ENCODE measurements around the gene HNF1B.

The HNF1B gene

DNA sequence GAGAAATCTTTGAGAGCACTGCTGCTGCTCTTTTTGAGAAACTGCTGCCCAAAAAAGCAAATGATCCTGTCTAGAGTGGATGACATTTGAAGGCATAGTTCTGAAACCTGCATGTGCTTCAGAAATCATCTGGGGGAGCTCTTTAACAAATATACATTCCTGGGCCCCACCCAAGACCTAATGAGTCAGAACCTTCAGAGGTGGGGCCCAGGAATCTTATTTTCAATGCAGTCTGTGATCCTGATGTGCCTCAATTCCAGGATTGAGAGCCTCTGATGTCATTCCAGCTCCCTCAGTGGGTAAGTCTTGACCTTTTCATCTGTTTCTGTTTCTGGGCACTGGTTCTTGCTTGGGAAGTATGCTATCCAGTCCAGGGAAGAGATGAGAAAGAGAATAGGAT, 42.3 kb downstream of the HNF1B start:
- H3K9me2 ChIP-seq (replicated peaks; ENCODE audit: insufficient read depth, low read length), result no peaks in the 10 kb centered on the region
- H3K4me1 ChIP-seq (ENCODE audit: low read length), result peaks cover 22% of the 10 kb centered on the region; the same call in 1 of the 2 replicates
- H3K27ac ChIP-seq (ENCODE audit: low read length), result no peak overlapping the region
- no peak overlapping the region for H3K4me3 ChIP-seq (ENCODE audit: low read length)
- no peak overlapping the region for H3K4me2 ChIP-seq (ENCODE audit: low read depth, low read length)
- H3F3A ChIP-seq (ENCODE audit: insufficient read depth, low read length), result no peaks in the 10 kb centered on the region
- TF ChIP-seq EZH2 (optimal IDR thresholded peaks at IDR 0.05; ENCODE audit: low read depth, low read length), result no peak
- no peak for TF ChIP-seq EZH2phosphoT487 (IDR thresholded peaks at IDR 0.05; ENCODE audit: low read length)
- TF ChIP-seq, protein P1, sequence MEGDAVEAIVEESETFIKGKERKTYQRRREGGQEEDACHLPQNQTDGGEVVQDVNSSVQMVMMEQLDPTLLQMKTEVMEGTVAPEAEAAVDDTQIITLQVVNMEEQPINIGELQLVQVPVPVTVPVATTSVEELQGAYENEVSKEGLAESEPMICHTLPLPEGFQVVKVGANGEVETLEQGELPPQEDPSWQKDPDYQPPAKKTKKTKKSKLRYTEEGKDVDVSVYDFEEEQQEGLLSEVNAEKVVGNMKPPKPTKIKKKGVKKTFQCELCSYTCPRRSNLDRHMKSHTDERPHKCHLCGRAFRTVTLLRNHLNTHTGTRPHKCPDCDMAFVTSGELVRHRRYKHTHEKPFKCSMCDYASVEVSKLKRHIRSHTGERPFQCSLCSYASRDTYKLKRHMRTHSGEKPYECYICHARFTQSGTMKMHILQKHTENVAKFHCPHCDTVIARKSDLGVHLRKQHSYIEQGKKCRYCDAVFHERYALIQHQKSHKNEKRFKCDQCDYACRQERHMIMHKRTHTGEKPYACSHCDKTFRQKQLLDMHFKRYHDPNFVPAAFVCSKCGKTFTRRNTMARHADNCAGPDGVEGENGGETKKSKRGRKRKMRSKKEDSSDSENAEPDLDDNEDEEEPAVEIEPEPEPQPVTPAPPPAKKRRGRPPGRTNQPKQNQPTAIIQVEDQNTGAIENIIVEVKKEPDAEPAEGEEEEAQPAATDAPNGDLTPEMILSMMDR (IDR thresholded peaks at IDR 0.05; ENCODE audit: low read length), result no peak
- no peaks in the 10 kb centered on the region for H4K20me1 ChIP-seq (ENCODE audit: insufficient read depth, low read length)
- H3K36me3 ChIP-seq (replicated peaks; ENCODE audit: insufficient read depth, low read length), result no peaks in the 10 kb centered on the region
- H2AFZ ChIP-seq (ENCODE audit: low read length), result no peak overlapping the region
- H3K9ac ChIP-seq (ENCODE audit: low read length), result no peak overlapping the region
- H3K27me3 ChIP-seq (replicated peaks; ENCODE audit: insufficient read depth, low read length), result no peaks in the 10 kb centered on the region
- no peaks in the 10 kb centered on the region for H3K79me2 ChIP-seq (ENCODE audit: low read length)
- peak; percentile 14 for DNase-seq
- no peaks in the 10 kb centered on the region for H3K9me3 ChIP-seq (replicated peaks; ENCODE audit: insufficient read depth, low read length)

DNA sequence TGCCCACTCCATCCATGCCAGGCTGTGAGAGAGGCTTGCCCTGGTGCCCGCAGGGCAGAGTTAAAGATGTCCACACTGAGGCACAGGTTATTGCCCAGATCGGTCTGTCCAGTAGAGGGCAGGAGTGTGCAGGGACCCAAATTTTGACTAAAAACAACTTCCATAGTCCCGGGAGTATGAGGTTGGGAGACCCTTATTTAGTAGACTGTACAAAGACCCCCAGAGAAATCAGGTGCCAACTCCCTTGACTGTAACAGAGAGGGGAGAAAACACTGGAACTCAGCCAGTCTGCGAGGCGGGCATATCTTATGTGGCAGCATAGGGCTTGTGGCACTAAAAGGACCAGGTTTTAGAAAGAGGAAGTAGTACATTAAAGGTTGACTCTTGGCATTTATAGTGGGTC, 43.4 kb downstream of the HNF1B start:
- no peak overlapping the region for H3K27ac ChIP-seq (ENCODE audit: low read length)
- H3K79me2 ChIP-seq (ENCODE audit: low read length), result no peaks in the 10 kb centered on the region
- no peak overlapping the region; the same call in 1 of the 2 replicates for H3K4me3 ChIP-seq (ENCODE audit: low read length)
- H3K36me3 ChIP-seq (replicated peaks; ENCODE audit: insufficient read depth, low read length), result no peaks in the 10 kb centered on the region
- H3K27me3 ChIP-seq (replicated peaks; ENCODE audit: insufficient read depth, low read length), result no peaks in the 10 kb centered on the region
- peak overlapping the region; percentile 68; the same call in 1 of the 2 replicates for H2AFZ ChIP-seq (ENCODE audit: low read length)
- no peaks in the 10 kb centered on the region for H3F3A ChIP-seq (ENCODE audit: insufficient read depth, low read length)
- no peaks in the 10 kb centered on the region for H4K20me1 ChIP-seq (ENCODE audit: insufficient read depth, low read length)
- peak; percentile 44 for DNase-seq
- TF ChIP-seq EZH2 (optimal IDR thresholded peaks at IDR 0.05; ENCODE audit: low read depth, low read length) (no peak), EZH2phosphoT487 (IDR thresholded peaks at IDR 0.05; ENCODE audit: low read length) (no peak)
- TF ChIP-seq, protein P1 (IDR thresholded peaks at IDR 0.05; ENCODE audit: low read length), result peak; percentile 94
- H3K9ac ChIP-seq (ENCODE audit: low read length), result no peak overlapping the region
- H3K9me3 ChIP-seq (replicated peaks; ENCODE audit: insufficient read depth, low read length), result no peaks in the 10 kb centered on the region
- no peaks in the 10 kb centered on the region for H3K9me2 ChIP-seq (replicated peaks; ENCODE audit: insufficient read depth, low read length)
- peak overlapping the region; percentile 77 for H3K4me2 ChIP-seq (ENCODE audit: low read depth, low read length)
- peaks cover 20% of the 10 kb centered on the region; the same call in 1 of the 2 replicates for H3K4me1 ChIP-seq (ENCODE audit: low read length)

DNA sequence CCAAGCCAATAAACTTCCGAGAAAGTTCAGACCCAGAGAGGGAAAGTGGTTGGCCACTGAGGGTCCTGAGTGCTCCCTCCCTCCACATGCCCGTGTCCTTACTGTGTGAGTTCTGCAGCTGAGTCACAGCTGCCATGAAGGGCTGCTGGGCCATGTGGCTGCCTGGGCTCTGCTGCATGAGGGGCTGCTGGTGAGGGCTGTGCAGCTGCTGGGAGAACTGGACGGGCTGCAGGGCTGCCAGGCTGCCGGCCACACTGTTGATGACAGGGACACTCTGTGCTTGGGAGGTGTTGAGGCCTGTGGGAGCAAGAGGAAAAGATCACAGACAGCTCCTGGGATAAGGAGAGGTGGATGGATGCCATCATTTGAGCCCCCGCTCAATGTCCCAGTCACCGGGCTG, 44.0 kb downstream of the HNF1B start:
- H4K20me1 ChIP-seq (ENCODE audit: insufficient read depth, low read length), result no peaks in the 10 kb centered on the region
- H2AFZ ChIP-seq (ENCODE audit: low read length), result no peak overlapping the region
- H3K9ac ChIP-seq (ENCODE audit: low read length), result no peak overlapping the region
- H3K79me2 ChIP-seq (ENCODE audit: low read length), result no peaks in the 10 kb centered on the region
- no peaks in the 10 kb centered on the region for H3F3A ChIP-seq (ENCODE audit: insufficient read depth, low read length)
- no peak for TF ChIP-seq EZH2 (optimal IDR thresholded peaks at IDR 0.05; ENCODE audit: low read depth, low read length)
- no peak for TF ChIP-seq EZH2phosphoT487 (IDR thresholded peaks at IDR 0.05; ENCODE audit: low read length)
- no peaks in the 10 kb centered on the region for H3K9me3 ChIP-seq (replicated peaks; ENCODE audit: insufficient read depth, low read length)
- no peaks in the 10 kb centered on the region for H3K9me2 ChIP-seq (replicated peaks; ENCODE audit: insufficient read depth, low read length)
- no peaks in the 10 kb centered on the region for H3K36me3 ChIP-seq (replicated peaks; ENCODE audit: insufficient read depth, low read length)
- H3K4me2 ChIP-seq (ENCODE audit: low read depth, low read length), result no peak overlapping the region
- H3K27me3 ChIP-seq (replicated peaks; ENCODE audit: insufficient read depth, low read length), result no peaks in the 10 kb centered on the region
- no peak overlapping the region for H3K4me3 ChIP-seq (ENCODE audit: low read length)
- peaks cover 16% of the 10 kb centered on the region; the same call in 1 of the 2 replicates for H3K4me1 ChIP-seq (ENCODE audit: low read length)
- DNase-seq, result no peak
- no peak overlapping the region for H3K27ac ChIP-seq (ENCODE audit: low read length)

DNA sequence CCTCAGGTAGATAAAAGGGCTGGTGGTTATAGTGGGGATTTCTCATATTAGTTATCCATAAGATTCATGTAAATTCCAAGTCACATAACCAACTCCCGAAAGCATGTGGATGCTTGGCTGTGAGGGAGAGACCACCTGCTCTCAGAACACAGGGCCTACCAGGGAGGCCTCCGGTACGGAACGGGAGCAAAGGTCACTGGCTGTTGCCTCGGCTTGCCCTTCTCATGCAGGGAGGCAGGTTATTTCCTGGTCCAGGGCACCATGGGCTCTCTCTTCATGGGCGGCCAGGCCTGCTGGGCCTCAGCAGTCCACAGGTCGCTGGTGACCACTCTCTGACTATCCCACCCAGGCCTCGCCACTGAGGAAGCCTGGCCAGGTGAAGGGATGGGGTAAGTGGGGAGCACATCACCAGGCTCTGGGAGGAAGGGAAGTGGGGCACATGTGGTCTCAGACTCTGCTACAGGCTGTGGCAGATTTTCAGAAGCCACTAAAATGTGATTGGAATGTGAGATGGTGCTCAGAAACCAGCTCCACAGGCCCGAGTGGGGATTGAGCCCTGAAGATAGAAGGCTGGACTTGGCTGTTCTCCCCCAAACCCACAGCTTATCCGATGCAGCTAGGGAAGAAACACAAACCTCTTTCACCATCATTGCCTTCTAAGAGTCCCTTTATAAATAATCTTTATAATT, 45.4 kb downstream of the HNF1B start:
- no peak overlapping the region for H3K4me3 ChIP-seq (ENCODE audit: low read length)
- H4K20me1 ChIP-seq (ENCODE audit: insufficient read depth, low read length), result no peaks in the 10 kb centered on the region
- no peaks in the 10 kb centered on the region for H3K9me3 ChIP-seq (replicated peaks; ENCODE audit: insufficient read depth, low read length)
- no peaks in the 10 kb centered on the region for H3F3A ChIP-seq (ENCODE audit: insufficient read depth, low read length)
- H3K79me2 ChIP-seq (ENCODE audit: low read length), result no peaks in the 10 kb centered on the region
- H3K27ac ChIP-seq (ENCODE audit: low read length), result no peak overlapping the region
- H3K27me3 ChIP-seq (replicated peaks; ENCODE audit: insufficient read depth, low read length), result no peaks in the 10 kb centered on the region
- TF ChIP-seq, protein P1 (IDR thresholded peaks at IDR 0.05; ENCODE audit: low read length), result no peak
- no peak for TF ChIP-seq EZH2phosphoT487 (IDR thresholded peaks at IDR 0.05; ENCODE audit: low read length)
- TF ChIP-seq EZH2 (optimal IDR thresholded peaks at IDR 0.05; ENCODE audit: low read depth, low read length), result no peak
- no peak overlapping the region for H2AFZ ChIP-seq (ENCODE audit: low read length)
- H3K9me2 ChIP-seq (replicated peaks; ENCODE audit: insufficient read depth, low read length), result no peaks in the 10 kb centered on the region
- no peak overlapping the region for H3K9ac ChIP-seq (ENCODE audit: low read length)
- no peak for DNase-seq
- peaks cover 16% of the 10 kb centered on the region; the same call in 1 of the 2 replicates for H3K4me1 ChIP-seq (ENCODE audit: low read length)
- no peaks in the 10 kb centered on the region for H3K36me3 ChIP-seq (replicated peaks; ENCODE audit: insufficient read depth, low read length)
- H3K4me2 ChIP-seq (ENCODE audit: low read depth, low read length), result no peak overlapping the region
